ENCODE data around the gene KCNS1.
"Not testable (repeated sequence)": the region's sequence is repeated elsewhere in the genome, so short reads cannot be mapped to it uniquely, and the experiment has no call there.

Gene KCNS1

GRCh38 chr20:45100563-45101245 lies at the start of gene KCNS1:
TSS of gene KCNS1 (minus strand) at chr20:45101127. CDS start at chr20:45099236, 1,891 bp downstream.
- TF ChIP-seq CTCF (IDR thresholded peaks at IDR 0.05; ENCODE audit: insufficient read depth, low read length, missing control alignments), result peak; percentile 8
- POLR2A ChIA-PET, result no interaction called here
- H3K4me3 ChIP-seq (ENCODE audit: low read depth, low read length), result peak within 1 kb of the TSS; percentile 25
- CTCF ChIA-PET, result interaction anchor here (0.9 to 12.2 kb wide), 12 partner anchors 8 to 192 kb away, joined by 3 to 297 read pairs (median 6); partner anchors contain the start of gene WFDC5
- no peak for DNase-seq (ENCODE audit: low read depth, low spot score)

DNA sequence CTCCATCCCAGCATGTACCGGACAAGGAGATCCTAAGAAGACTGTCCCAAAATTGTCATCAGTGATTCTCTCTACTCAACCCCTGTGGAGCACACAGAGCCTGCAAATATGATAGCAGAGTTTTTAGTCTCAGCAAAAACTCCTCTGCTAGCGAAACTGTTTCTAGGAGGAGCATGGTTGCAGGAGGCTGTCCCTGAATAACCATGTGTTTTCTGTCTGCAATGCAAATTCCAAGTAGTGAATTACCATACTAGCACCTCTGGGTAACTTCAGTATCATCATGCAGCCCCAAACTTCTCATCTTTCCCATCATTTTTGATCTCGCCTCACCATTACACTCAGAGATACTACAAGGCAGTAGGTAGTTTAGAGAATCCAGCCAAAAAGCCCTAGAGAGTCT lies 48.1 kb upstream of the KCNS1 start:
- DNase-seq (ENCODE audit: low read depth, low spot score), result no peak
- no peak overlapping the region for H3K4me3 ChIP-seq (ENCODE audit: low read depth, low read length)
- ChIA-PET CTCF (no interaction called here), POLR2A (no interaction called here)
- no peak for TF ChIP-seq CTCF (IDR thresholded peaks at IDR 0.05; ENCODE audit: insufficient read depth, low read length, missing control alignments)

DNA sequence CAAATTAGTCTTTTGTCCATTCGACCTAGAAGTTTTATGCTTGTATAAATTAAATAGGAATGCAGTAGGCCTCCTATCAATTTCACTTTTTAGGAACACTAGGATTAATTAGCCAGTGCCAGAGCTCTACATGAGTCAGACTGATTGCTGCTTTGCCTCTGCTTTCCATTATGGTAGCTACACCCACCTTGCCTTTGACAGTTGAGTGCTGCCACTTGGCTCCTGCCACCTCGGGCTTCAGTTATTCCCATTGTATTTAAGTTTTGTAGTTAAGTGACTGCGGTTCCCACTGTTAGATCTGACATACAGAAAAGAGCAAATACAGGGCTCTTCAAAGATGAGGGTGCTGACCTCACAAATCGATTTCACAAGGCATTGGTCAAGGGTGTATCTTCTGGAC lies 39.9 kb upstream of the KCNS1 start:
- TF ChIP-seq CTCF (IDR thresholded peaks at IDR 0.05; ENCODE audit: insufficient read depth, low read length, missing control alignments), result no peak

GRCh38 chr20:45139733-45140375 lies 38.9 kb upstream of the KCNS1 start:
- DNase-seq (ENCODE audit: low read depth, low spot score); H3K4me3 ChIP-seq (ENCODE audit: low read depth, low read length); POLR2A ChIA-PET: not testable (repeated sequence)
- CTCF ChIA-PET, result interaction anchor here (0.8 to 2.5 kb wide), 4 partner anchors 19 to 154 kb away, joined by 3 to 12 read pairs (median 3); no protein-coding TSS in a partner anchor

More for the DNA sequence above, 39.9 kb upstream of the KCNS1 start:
- ChIA-PET POLR2A (no interaction called here), CTCF (no interaction called here)
- H3K4me3 ChIP-seq (ENCODE audit: low read depth, low read length), result no peak overlapping the region
- DNase-seq (ENCODE audit: low read depth, low spot score), result no peak

DNA sequence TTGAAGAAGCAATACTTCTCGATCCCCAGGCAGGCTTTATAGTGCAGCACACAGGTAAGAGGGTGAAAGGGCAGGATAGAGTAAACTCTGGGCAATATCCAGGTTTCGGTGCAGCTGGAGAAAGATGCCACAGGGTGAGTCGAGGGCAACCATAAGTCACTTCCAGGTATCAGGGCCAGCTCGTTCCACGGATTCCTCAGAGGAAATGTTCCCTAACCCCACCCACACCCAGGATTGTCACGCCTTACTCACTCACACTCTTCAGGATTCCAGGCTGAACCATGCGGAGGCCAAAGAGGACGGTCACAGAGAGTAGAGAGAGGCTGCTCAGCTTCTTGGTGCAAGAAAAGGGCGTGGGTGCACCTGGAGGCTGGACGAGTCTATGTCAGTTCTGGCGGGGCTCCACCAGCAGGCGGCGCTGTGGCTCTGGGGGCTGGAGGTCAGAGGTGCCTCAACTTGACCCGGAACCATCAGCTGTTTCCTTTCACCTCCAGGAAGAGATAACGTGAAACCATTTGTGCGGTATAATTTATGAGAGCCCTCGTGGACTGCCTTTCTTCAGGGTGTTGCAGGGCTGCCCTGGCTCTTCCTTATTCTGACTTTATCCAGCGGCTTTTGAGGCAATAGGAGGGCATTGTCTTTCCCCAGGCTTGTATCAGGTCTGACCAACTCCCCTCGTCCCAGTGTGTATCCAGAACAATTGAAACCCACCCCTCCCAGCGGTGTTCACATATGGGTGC lies 37.8 kb upstream of the KCNS1 start:
- peak; percentile 52 for TF ChIP-seq CTCF (IDR thresholded peaks at IDR 0.05; ENCODE audit: insufficient read depth, low read length, missing control alignments)
- ChIA-PET POLR2A (no interaction called here), CTCF (interaction anchor here (0.8 to 2.5 kb wide), 4 partner anchors 18 to 155 kb away, joined by 3 to 12 read pairs (median 3); no protein-coding TSS in a partner anchor)
- H3K4me3 ChIP-seq (ENCODE audit: low read depth, low read length), result no peak overlapping the region
- no peak for DNase-seq (ENCODE audit: low read depth, low spot score)

DNA sequence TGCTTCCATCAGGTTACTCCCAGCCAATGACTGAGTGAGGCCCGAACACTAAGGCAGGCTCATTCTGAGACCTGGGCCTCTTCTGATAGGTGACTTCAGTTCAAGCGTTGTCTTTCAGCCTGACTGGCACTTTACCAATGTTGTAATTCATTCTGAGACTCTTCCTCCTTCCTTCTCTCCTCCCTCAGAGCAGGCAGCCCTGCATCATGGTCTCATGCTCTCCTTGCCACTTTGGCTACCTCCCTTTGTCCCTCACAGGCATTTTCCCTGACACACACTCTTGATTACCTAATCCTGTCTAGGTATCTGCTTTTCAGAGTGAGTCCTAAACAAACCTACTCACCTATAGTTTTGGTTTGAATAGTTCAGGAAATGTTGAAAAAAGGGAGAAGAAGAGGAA lies 36.0 kb upstream of the KCNS1 start:
- no peak for DNase-seq (ENCODE audit: low read depth, low spot score)
- CTCF ChIA-PET, result no interaction called here
- POLR2A ChIA-PET, result no interaction called here
- TF ChIP-seq CTCF (IDR thresholded peaks at IDR 0.05; ENCODE audit: insufficient read depth, low read length, missing control alignments), result no peak
- H3K4me3 ChIP-seq (ENCODE audit: low read depth, low read length), result no peak overlapping the region
